A549 (cell line): ENCODE data around the gene TMEM267.

Experiments used
- CTCF ChIP-seq: fragments of >200 bp; sonication (Bioruptor Twin); formaldehyde crosslinking; IDR thresholded peaks from 3 replicates; pipeline ENCODE4 v1.5.1; 2016
- MYC ChIP-seq: IDR thresholded peaks from 2 replicates; pipeline ENCODE4 v1.6.1; 2012; ENCODE audit warnings: mild to moderate bottlenecking, inconsistent platforms, low read length, improper control_type of control experiment, borderline replicate concordance
- REST ChIP-seq: fragments of 200-600 bp; sonication (generic); IDR thresholded peaks from 2 replicates; pipeline ENCODE4 v1.6.1; 2016; ENCODE audit warnings: antibody characterized with exemption, mild to moderate bottlenecking, moderate library complexity
- SREBF2 ChIP-seq: fragments of 450-650 bp; IDR thresholded peaks from 2 replicates; pipeline ENCODE4 v1.6.1; 2014; ENCODE audit warnings: mild to moderate bottlenecking, moderate library complexity
- TP53 ChIP-seq: fragments of 250-450 bp; sonication (Bioruptor Pico); IDR thresholded peaks from 2 replicates; pipeline ENCODE4 v1.5.0; 2021; ENCODE audit warnings: mild to moderate bottlenecking, moderate library complexity
- ZNF302 ChIP-seq: fragments of 250-450 bp; sonication (Bioruptor Pico); IDR thresholded peaks from 2 replicates; pipeline ENCODE4 v1.9.0; 2021; ENCODE audit warnings: inconsistent platforms, mild to moderate bottlenecking, moderate library complexity

GRCh38 chr5:43420241-43420640 is 63.4 kb downstream of the TMEM267 start:
- TF ChIP-seq REST (no peak), CTCF (no peak), MYC (no peak), ZNF302 (CRISPR knock-in tag) (no peak), TP53 (CRISPR knock-in tag) (no peak), SREBF2 (no peak)
